HepG2 (cell line): ENCODE results near the gene EYA3. TPM values are rescaled to one million over a fixed set of nuclear protein-coding genes. Genes with fewer than 3 reads are reported as not detected.

Source experiments
- ATAC-seq: fragments of 200-7000 bp; cut with Tn5 transposase; 3 replicates; pipeline ENCODE4 v1.9.1; 2020; ENCODE audit warnings: mild to moderate bottlenecking, moderate library complexity
- BruUV-seq: library from RNA; stranded (reverse); fragments of 400-500 nt; replicated peaks from 2 replicates; lab custom pipeline; 2021; lab: Mats Ljungman, UMichigan
- CTCF ChIA-PET: fragments of 300-600 bp; formaldehyde crosslinking; extraction: SDS; loops from one replicate; lab custom pipeline; 2021; ENCODE audit warnings: low total read pairs, inconsistent platforms, low intra/inter-chr PET ratio; lab: Yijun Ruan, JAX
- POLR2A ChIA-PET: fragments of 350-600 bp; sonication (Branson Sonifier 250); formaldehyde crosslinking; loops from one replicate; lab custom pipeline; 2020; ENCODE audit warnings: antibody characterized with exemption, inconsistent platforms; lab: Yijun Ruan, JAX
- DNase-seq: peaks from one replicate; pipeline ENCODE4 v3.0.0-alpha.2; 2015; ENCODE audit warnings: low spot score
- FAIRE-seq: peaks from 3 replicates; lab custom pipeline; 2011; peaks lifted over from hg19 to GRCh38; lab: Jason Lieb, UNC
- H2AFZ ChIP-seq: one replicate; pipeline ENCODE4 v1.6.1; 2011; ENCODE audit warnings: low read length, inconsistent platforms
- H3K27ac ChIP-seq: fragments of 300-600 bp; 3 replicates; pipeline ENCODE4 v1.8.0; 2011; ENCODE audit warnings: mixed run types, mild to moderate bottlenecking, mixed read lengths, low read length, inconsistent platforms; ENCODE audit not compliant: insufficient read depth; ENCODE audit errors: extremely low read length
- H3K27me3 ChIP-seq, 2 experiments: fragments of 200-600 bp in 1 of 2; 2 replicates in 1 of 2; 3 replicates in 1 of 2; pipeline versions ENCODE4 v1.6.0 to v1.8.0; 2011; ENCODE audit warnings: low read length in 2 of 2, mild to moderate bottlenecking in 2 of 2, moderate library complexity in 2 of 2, inconsistent platforms in 1 of 2; ENCODE audit not compliant: insufficient read depth in 2 of 2, control insufficient read depth in 1 of 2
- H3K36me3 ChIP-seq, 2 experiments: fragments of 200-600 bp in 1 of 2; replicated peaks in 1 of 2; 2 replicates in 1 of 2; 3 replicates in 1 of 2; pipeline versions ENCODE4 v1.5.1 to v1.8.0; 2011; ENCODE audit warnings: low read length in 2 of 2, inconsistent platforms in 1 of 2; ENCODE audit not compliant: insufficient read depth in 2 of 2, control insufficient read depth in 1 of 2
- H3K4me1 ChIP-seq: 2 replicates; pipeline ENCODE4 v1.5.1; 2012; ENCODE audit warnings: low read length, inconsistent platforms; ENCODE audit not compliant: insufficient read depth
- H3K4me2 ChIP-seq: 2 replicates; pipeline ENCODE4 v1.6.0; 2011; ENCODE audit warnings: low read depth, low read length, inconsistent platforms
- H3K4me3 ChIP-seq, 3 experiments: fragments of 200-600 bp in 1 of 3; sonication (generic), shearing (Covaris generic) in 1 of 3; replicated peaks in 1 of 3; 2 replicates each; pipeline ENCODE4 v1.5.1; 2011 to 2016; ENCODE audit warnings: low read length in 3 of 3, inconsistent platforms in 2 of 3, low read depth in 2 of 3, mild to moderate bottlenecking in 2 of 3, control low read depth in 1 of 3, mixed read lengths in 1 of 3; ENCODE audit not compliant: insufficient read depth in 1 of 3
- H3K79me2 ChIP-seq: one replicate; pipeline ENCODE4 v1.6.1; 2011; ENCODE audit warnings: low read length, inconsistent platforms; ENCODE audit not compliant: insufficient read depth
- H3K9ac ChIP-seq: 2 replicates; pipeline ENCODE4 v1.6.0; 2011; ENCODE audit warnings: mild to moderate bottlenecking, low read depth, low read length, inconsistent platforms; ENCODE audit not compliant: insufficient read depth
- H3K9me3 ChIP-seq: 2 replicates; pipeline ENCODE4 v1.5.1; 2012; ENCODE audit warnings: mild to moderate bottlenecking, low read length
- H4K20me1 ChIP-seq: 2 replicates; pipeline ENCODE4 v1.6.0; 2011; ENCODE audit warnings: inconsistent platforms, mild to moderate bottlenecking, low read length, moderate library complexity; ENCODE audit not compliant: insufficient read depth
- ARID2 ChIP-seq: sonication (generic); formaldehyde crosslinking; IDR thresholded peaks from 2 replicates; pipeline ENCODE4 v1.8.1; 2022; ENCODE audit warnings: mild to moderate bottlenecking, missing genetic modification reagents, borderline replicate concordance
- MEIS2 ChIP-seq: sonication (generic); formaldehyde crosslinking; IDR thresholded peaks from 2 replicates; pipeline ENCODE4 v1.9.0; 2021; ENCODE audit warnings: mild to moderate bottlenecking, missing genetic modification reagents
- PLSCR1 ChIP-seq: sonication (generic); formaldehyde crosslinking; IDR thresholded peaks from 2 replicates; pipeline ENCODE4 v1.5.0; 2020; ENCODE audit warnings: missing genetic modification reagents, mild to moderate bottlenecking, borderline replicate concordance
- THYN1 ChIP-seq: sonication (generic); formaldehyde crosslinking; IDR thresholded peaks from 2 replicates; pipeline ENCODE4 v1.8.1; 2023; ENCODE audit warnings: low read depth, mild to moderate bottlenecking, moderate library complexity, missing genetic modification reagents, borderline replicate concordance
- ZNF275 ChIP-seq: sonication (generic); formaldehyde crosslinking; IDR thresholded peaks from 2 replicates; pipeline ENCODE4 v1.8.0; 2022; ENCODE audit warnings: missing genetic modification reagents, mild to moderate bottlenecking, inconsistent platforms, borderline replicate concordance
- WGBS: methylation state at CpG from one replicate; pipeline ENCODE4 v1.1.6; 2017; ENCODE audit warnings: low lambda C conversion rate; 5-methylcytosine and 5-hydroxymethylcytosine counted together
- in situ Hi-C: cut with HindIII; loops from 2 replicates; pipeline ENCODE4 v1.10.0; 2017; ENCODE audit warnings: low pct_unique_long_range_greater_than_20kb; ENCODE audit not compliant: extremely low pct_ligation_motif_present
- intact Hi-C: fragments of 100-400 bp; cut with micrococcal nuclease; formaldehyde crosslinking; loops from one replicate; pipeline ENCODE4 v1.10.0; 2022; ENCODE audit not compliant: unreplicated experiment
- polyA plus RNA-seq, 8 experiments: library from polyadenylated mRNA; depleted of rRNA in 3 of 8; stranded (reverse) in 7 of 8; unstranded in 1 of 8; fragments of >200 nt; fragmentation: Illumina TruSeq in 4 of 8; extraction: Trizol in 4 of 8; gene quantifications; 2 replicates each; pipeline versions ENCODE4 v1.2.1 to v1.2.3, GENCODE V29; 2011 to 2016; ENCODE audit warnings: low read depth in 4 of 8, missing spikeins in 1 of 8, mixed read lengths in 1 of 8; ENCODE audit not compliant: insufficient read depth in 1 of 8
- total RNA-seq, 5 experiments: library from RNA; depleted of rRNA; stranded (reverse); fragments of >200 nt; fragmentation: Illumina TruSeq; extraction: Trizol; gene quantifications; 2 replicates each; pipeline ENCODE4 v1.2.3, GENCODE V29; 2016; ENCODE audit warnings: low read depth in 1 of 5
- TF ChIP-seq, protein P1 (sequence below): IDR thresholded peaks from 2 replicates; pipeline ENCODE4 v1.6.1; 2016; ENCODE audit warnings: low read depth, control low read depth

Gene EYA3
- total and polyA plus RNA-seq, 2 of the 13 experiments (the other 11 are each of a cell fraction or from before 2014, with no cell fraction given), result 13.9 to 19.7 TPM

- no peak overlapping the region for H3K27ac ChIP-seq
- no peaks in the 10 kb centered on the region for H4K20me1 ChIP-seq
- H3K4me2 ChIP-seq, result no peak overlapping the region
- FAIRE-seq (no peak), ATAC-seq (no peak; the same call in 2 of the 3 replicates), DNase-seq (no peak)
- H3K79me2 ChIP-seq, result no peaks in the 10 kb centered on the region
- no peak overlapping the region for H3K9ac ChIP-seq
- peaks cover 5 to 8% of the 10 kb centered on the region in 2 experiments; a peak in 4 of 5 replicates for H3K36me3 ChIP-seq
- ChIA-PET CTCF (no interaction called here), POLR2A (no interaction called here)
- intact Hi-C loops, result no loop called here
- TF ChIP-seq THYN1 (CRISPR knock-in tag) (no peak), ARID2 (CRISPR knock-in tag) (no peak), MEIS2 (no peak), PLSCR1 (CRISPR knock-in tag) (no peak), ZNF275 (CRISPR knock-in tag) (no peak)
- TF ChIP-seq, protein P1, sequence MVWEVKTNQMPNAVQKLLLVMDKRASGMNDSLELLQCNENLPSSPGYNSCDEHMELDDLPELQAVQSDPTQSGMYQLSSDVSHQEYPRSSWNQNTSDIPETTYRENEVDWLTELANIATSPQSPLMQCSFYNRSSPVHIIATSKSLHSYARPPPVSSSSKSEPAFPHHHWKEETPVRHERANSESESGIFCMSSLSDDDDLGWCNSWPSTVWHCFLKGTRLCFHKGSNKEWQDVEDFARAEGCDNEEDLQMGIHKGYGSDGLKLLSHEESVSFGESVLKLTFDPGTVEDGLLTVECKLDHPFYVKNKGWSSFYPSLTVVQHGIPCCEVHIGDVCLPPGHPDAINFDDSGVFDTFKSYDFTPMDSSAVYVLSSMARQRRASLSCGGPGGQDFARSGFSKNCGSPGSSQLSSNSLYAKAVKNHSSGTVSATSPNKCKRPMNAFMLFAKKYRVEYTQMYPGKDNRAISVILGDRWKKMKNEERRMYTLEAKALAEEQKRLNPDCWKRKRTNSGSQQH (CRISPR knock-in tag), result no peak
- in situ Hi-C loops, result no loop called here
- BruUV-seq, result no TSS peak
- H3K4me3 ChIP-seq, result no peak overlapping the region
- no peaks in the 10 kb centered on the region for H3K27me3 ChIP-seq
- H3K4me1 ChIP-seq, result no peaks in the 10 kb centered on the region
- 96% methylated on average over 11 of the region's 12 CpGs for WGBS
- no peaks in the 10 kb centered on the region for H3K9me3 ChIP-seq
- H2AFZ ChIP-seq, result no peak overlapping the region
Observed at GRCh38 chr1:27967106-27967883, 121.1 kb downstream of the EYA3 start.
